ENCODE results near the gene SCIMP.
"Not testable (repeated sequence)": the region's sequence is repeated elsewhere in the genome, so short reads cannot be mapped to it uniquely, and the experiment has no call there.

SCIMP gene

GRCh38 chr17:5182597-5183409, 51.9 kb downstream of the SCIMP start:
- no peak overlapping the region for H3K27ac ChIP-seq

GRCh38 chr17:5181509-5182305, 53.0 kb downstream of the SCIMP start:
- no peak overlapping the region for H3K27ac ChIP-seq
- TF ChIP-seq ZFX (IDR thresholded peaks at IDR 0.05; ENCODE audit: borderline replicate concordance) (no peak), CTCF (IDR thresholded peaks at IDR 0.05) (no peak)

More at GRCh38 chr17:5182597-5183409, 51.9 kb downstream of the SCIMP start:
- TF ChIP-seq ZFX (IDR thresholded peaks at IDR 0.05; ENCODE audit: borderline replicate concordance) (no peak), CTCF (IDR thresholded peaks at IDR 0.05) (no peak)

- TF ChIP-seq CTCF (IDR thresholded peaks at IDR 0.05) (no peak), ZFX (IDR thresholded peaks at IDR 0.05; ENCODE audit: borderline replicate concordance) (no peak)
Observed at GRCh38 chr17:5179003-5179402, 55.7 kb downstream of the SCIMP start.

GRCh38 chr17:5175027-5175426, 59.6 kb downstream of the SCIMP start:
- H3K27ac ChIP-seq = not testable (repeated sequence)

More at GRCh38 chr17:5179003-5179402, 55.7 kb downstream of the SCIMP start:
- no peak overlapping the region for H3K27ac ChIP-seq

GRCh38 chr17:5165791-5166564, 68.7 kb downstream of the SCIMP start:
- H3K27ac ChIP-seq = not testable (repeated sequence)

GRCh38 chr17:5164436-5164835, 70.2 kb downstream of the SCIMP start:
- H3K27ac ChIP-seq = no peak overlapping the region

GRCh38 chr17:5161793-5162192, 72.9 kb downstream of the SCIMP start:
- H3K27ac ChIP-seq = not testable (repeated sequence)

More at GRCh38 chr17:5164436-5164835, 70.2 kb downstream of the SCIMP start:
- no peak for TF ChIP-seq ZFX (IDR thresholded peaks at IDR 0.05; ENCODE audit: borderline replicate concordance)
- no peak for TF ChIP-seq CTCF (IDR thresholded peaks at IDR 0.05)

GRCh38 chr17:5160702-5161101, 74.0 kb downstream of the SCIMP start:
- not testable (repeated sequence) for H3K27ac ChIP-seq

Measured in 22Rv1 (cell line).